AG20443 (cell line): ENCODE measurements around the gene CLIP2.
"Not testable (repeated sequence)": the region's sequence is repeated elsewhere in the genome, so short reads cannot be mapped to it uniquely, and the experiment has no call there.

Experiments
- DNase-seq: peaks from one replicate; pipeline ENCODE4 v3.0.0; 2012; ENCODE audit warnings: low spot score, mixed read lengths

CLIP2 gene

GRCh38 chr7:74371381-74372341 is 82.5 kb downstream of the CLIP2 start:
- DNase-seq = no peak

- no peak for DNase-seq
These were observed 83.4 kb downstream of the CLIP2 start for GRCh38 chr7:74372511-74373111.

GRCh38 chr7:74373536-74373935 is 84.3 kb downstream of the CLIP2 start:
- no peak for DNase-seq

DNA sequence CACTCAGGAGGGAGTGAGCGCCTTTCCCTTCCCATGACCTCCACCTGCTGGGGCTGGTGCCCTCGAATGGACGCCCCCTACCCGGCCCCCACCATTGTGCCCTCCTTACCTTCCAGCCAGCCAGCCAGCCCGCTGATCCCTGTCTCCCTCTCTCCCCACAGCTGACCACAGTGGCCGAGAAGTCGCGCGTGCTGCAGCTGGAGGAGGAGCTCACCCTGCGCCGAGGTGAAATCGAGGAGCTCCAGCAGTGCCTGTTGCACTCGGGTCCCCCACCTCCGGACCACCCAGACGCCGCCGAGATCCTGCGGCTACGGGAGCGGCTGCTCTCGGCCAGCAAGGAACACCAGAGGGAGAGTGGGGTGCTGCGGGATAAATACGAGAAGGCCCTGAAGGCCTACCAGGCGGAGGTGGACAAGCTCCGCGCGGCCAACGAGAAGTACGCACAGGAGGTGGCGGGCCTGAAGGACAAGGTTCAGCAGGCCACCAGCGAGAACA is 86.6 kb downstream of the CLIP2 start:
- DNase-seq = no peak

DNA sequence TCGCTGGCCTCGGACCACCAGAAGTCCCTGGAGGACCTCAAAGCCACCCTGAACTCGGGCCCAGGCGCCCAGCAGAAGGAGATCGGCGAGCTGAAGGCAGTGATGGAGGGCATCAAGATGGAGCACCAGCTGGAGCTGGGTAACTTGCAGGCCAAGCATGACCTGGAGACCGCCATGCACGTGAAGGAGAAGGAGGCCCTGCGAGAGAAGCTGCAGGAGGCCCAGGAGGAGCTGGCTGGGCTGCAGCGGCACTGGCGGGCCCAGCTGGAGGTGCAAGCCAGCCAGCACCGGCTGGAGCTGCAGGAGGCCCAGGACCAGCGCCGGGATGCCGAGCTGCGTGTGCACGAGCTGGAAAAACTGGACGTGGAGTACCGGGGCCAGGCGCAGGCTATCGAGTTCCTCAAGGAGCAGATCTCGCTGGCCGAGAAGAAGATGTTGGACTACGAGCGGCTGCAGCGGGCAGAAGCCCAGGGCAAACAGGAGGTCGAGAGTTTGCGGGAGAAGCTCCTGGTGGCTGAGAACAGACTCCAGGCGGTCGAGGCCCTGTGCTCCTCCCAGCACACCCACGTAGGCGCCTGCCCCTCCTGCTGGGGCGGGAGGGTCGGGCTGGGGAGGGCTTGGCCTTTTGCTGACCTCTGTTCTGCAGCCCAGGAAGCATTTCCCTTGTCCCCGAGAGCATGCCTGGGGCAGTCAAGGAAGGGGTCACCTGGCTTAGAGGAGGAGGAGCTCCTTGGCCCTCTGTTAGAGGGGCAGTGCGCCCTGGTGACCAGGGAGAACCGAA is 87.2 kb downstream of the CLIP2 start:
- no peak for DNase-seq

DNA sequence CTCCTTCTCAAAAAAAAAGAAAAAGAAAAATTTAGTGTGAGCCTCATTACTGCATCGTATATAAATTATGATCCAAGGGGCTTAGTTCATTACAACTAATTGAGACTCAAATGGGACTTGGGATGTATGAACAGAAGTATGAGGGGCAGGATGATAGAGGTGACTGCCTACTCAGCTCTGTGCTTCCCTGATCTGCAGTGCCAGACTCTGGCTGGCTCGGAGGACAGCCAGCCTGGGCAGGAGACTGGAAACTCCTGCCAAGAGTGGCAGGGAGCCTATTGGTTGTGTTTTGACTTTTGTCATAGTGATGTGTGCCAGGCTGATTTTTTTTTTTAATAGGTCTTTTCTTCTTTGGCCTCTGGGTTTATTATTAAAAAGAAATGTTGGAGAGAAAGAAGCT is 90.7 kb downstream of the CLIP2 start:
- peak; percentile 22 for DNase-seq

DNA sequence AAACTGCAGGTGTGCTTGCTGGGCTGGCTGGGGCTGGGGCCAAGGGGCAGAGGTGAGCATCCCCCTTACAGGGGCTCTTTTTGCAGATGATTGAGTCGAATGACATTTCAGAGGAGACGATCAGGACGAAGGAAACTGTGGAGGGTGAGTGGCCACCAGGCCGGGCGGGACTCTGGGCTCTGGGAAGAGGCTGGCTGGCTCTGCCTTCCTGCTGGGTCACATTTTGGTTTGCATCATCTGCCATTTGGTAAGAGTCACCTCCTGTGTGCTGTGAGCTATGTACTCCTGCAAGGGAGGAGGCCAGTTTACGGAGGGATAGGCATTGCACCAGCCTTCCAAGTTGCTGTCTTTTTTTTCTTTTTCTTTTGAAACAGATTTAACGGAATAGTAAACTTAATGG is 91.5 kb downstream of the CLIP2 start:
- DNase-seq = peak; percentile 77

GRCh38 chr7:74384086-74384485 is 94.9 kb downstream of the CLIP2 start:
- not testable (repeated sequence) for DNase-seq

GRCh38 chr7:74384854-74385253 is 95.6 kb downstream of the CLIP2 start:
- not testable (repeated sequence) for DNase-seq

DNA sequence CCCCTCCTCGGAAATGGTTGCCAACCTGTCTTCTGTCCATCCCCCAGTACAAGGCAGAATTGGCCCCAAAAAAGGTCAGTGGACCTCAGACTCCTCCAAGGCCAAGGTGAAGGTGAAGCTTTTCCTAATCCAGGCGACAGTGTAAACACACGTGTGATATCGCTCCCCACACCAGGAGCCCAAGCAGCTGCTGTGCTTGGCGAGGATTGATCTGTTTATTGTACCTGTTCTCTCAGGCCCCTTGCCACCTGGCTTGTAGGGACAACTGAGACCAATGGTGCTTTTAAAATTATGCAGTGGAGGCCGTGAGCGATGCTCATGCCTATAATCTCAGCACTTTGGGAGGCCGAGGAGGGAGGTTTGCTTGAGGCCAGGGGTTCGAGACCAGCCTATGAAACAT is 98.4 kb downstream of the CLIP2 start:
- no peak for DNase-seq

- peak; percentile 7 for DNase-seq
These were observed 99.7 kb downstream of the CLIP2 start for GRCh38 chr7:74388880-74389415.

DNA sequence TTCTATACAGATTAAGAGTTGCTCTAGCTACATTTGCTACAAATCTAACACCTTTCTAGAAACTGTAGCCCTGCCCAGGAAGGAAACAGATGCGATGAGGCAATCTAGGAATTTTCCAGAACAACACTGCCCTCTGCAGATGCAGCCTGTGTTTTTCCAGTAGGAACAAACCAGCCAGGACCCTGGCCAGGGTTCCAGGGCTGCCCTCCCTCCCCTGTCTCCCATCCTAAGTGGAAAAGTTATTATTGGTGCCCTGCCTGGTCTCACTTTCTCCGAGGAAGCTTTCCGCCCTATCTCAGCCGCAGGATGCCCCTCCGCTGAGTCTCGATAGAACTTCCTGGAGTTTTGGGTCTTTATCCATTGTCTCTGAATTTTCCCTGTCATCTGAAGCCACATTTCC is 104.5 kb downstream of the CLIP2 start:
- peak; percentile 49 for DNase-seq

- DNase-seq = peak; percentile 40
These were observed 105.4 kb downstream of the CLIP2 start for GRCh38 chr7:74394601-74395000.

- no peak for DNase-seq
These were observed 106.6 kb downstream of the CLIP2 start for GRCh38 chr7:74395745-74396311.

DNA sequence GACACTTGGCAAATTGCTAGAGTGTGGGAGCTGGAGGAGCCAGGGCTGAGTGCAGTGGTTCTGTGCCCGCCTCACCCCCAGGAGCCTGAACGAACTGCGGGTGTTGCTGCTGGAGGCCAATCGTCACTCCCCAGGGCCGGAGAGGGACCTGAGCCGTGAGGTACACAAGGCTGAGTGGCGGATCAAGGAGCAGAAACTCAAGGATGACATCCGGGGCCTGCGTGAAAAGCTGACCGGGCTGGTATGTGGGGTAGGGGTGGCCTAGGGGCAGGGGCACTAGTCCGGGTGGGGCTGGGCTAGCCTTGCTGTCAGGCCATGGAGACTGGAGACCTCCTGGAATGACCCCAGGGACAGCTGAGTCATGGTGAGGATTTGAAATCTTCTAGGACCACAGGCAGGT is 107.8 kb downstream of the CLIP2 start:
- no peak for DNase-seq

DNA sequence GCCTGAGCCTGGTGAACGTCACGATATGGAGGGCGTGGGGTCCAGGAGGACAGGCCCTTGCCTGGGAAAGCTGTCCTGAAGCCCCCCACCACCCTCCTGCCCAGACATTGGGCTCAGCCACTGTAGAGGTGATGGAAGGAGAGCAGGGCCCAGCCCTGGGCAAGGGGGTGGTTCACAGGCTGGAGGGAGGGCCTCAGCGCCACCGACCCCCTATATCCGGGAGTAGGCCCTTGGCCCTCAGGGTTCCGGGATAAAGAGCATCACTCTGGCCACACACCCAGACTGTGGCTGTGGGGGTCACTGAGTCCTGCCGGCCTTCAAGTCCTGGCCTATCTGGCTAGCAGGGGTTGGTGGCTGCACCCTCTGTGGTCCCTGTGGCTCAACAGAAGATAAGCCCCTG is 109.2 kb downstream of the CLIP2 start:
- no peak for DNase-seq

GRCh38 chr7:74399006-74399405 is 109.8 kb downstream of the CLIP2 start:
- no peak for DNase-seq

GRCh38 chr7:74400420-74401136 is 111.4 kb downstream of the CLIP2 start:
- DNase-seq = peak; percentile 12

DNA sequence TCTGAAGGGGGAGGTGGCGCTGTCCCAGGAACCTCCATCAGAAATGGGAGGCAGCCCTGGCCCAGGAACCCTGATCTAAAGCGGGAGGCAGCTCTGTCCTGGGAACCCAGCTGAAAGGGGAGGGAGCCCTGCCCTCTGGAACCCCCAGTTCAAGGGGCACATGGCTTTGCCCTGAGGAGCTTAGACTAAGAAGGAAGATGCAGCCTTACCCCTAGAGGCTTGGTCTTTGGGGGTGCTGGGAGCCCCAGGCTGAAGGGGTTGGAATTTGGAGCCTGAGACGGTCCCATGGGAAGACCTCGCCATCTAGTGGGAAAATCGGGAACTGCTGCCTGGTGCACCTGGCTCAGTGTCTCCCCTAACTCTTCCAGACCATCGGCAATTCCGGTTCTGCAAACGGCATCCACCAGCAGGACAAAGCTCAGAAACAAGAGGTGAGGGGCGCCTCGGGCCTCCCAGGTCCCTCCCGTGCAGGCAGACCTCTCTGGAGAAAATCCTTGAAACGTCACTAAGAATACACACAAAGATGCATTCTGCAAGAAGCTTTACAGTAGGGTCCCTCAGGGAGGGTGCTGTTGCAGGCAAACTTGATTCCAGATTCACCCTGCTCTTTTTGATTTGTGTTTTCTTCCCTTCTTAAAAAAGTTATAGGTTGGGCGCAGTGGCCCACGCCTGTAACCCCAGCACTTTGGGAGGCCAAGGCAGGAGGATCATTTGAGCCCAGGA is 112.1 kb downstream of the CLIP2 start:
- DNase-seq = peak; percentile 82

GRCh38 chr7:74402668-74403067 is 113.5 kb downstream of the CLIP2 start:
- not testable (repeated sequence) for DNase-seq
